GM18909 (cell line): Measurements from ENCODE around the gene ADM.
"Not testable (repeated sequence)": the region's sequence is repeated elsewhere in the genome, so short reads cannot be mapped to it uniquely, and the experiment has no call there.

Experiments
- ATAC-seq: cut with Tn5 transposase; IDR thresholded peaks from one replicate; pipeline ENCODE4 v1.9.1; 2021; ENCODE audit warnings: mild to moderate bottlenecking; ENCODE audit not compliant: unreplicated experiment, poor library complexity

ADM gene

GRCh38 chr11:10304495-10305261 lies at the start of gene ADM:
TSS of gene ADM (plus strand) at chr11:10305073. CDS start at chr11:10305701, 628 bp downstream.
- ATAC-seq: no peak

GRCh38 chr11:10255388-10256125 lies 49.3 kb upstream of the ADM start:
- ATAC-seq: no peak

- ATAC-seq: no peak
Measured at GRCh38 chr11:10257478-10257877, 47.4 kb upstream of the ADM start.

- no peak for ATAC-seq
Measured at GRCh38 chr11:10261821-10262220, 43.1 kb upstream of the ADM start.

GRCh38 chr11:10263929-10264328 lies 40.9 kb upstream of the ADM start:
- ATAC-seq: no peak

- ATAC-seq: not testable (repeated sequence)
Measured at GRCh38 chr11:10264716-10265115, 40.2 kb upstream of the ADM start.

GRCh38 chr11:10265936-10266335 lies 38.9 kb upstream of the ADM start:
- no peak for ATAC-seq

GRCh38 chr11:10267821-10268220 lies 37.1 kb upstream of the ADM start:
- ATAC-seq: no peak

- no peak for ATAC-seq
Measured at GRCh38 chr11:10268746-10269488, 36.0 kb upstream of the ADM start.

GRCh38 chr11:10272132-10272531 lies 32.7 kb upstream of the ADM start:
- no peak for ATAC-seq

GRCh38 chr11:10273738-10274137 lies 31.1 kb upstream of the ADM start:
- ATAC-seq: no peak

- no peak for ATAC-seq
Measured at GRCh38 chr11:10274726-10275125, 30.1 kb upstream of the ADM start.

- no peak for ATAC-seq
Measured at GRCh38 chr11:10275714-10276113, 29.2 kb upstream of the ADM start.

GRCh38 chr11:10282117-10282516 lies 22.8 kb upstream of the ADM start:
- no peak for ATAC-seq

GRCh38 chr11:10283991-10284390 lies 20.9 kb upstream of the ADM start:
- ATAC-seq: no peak

GRCh38 chr11:10285148-10285802 lies 19.6 kb upstream of the ADM start:
- no peak for ATAC-seq

GRCh38 chr11:10287140-10287539 lies 17.7 kb upstream of the ADM start:
- ATAC-seq: no peak

GRCh38 chr11:10287766-10288715 lies 16.8 kb upstream of the ADM start:
- ATAC-seq: no peak
